Thyroid gland (tissue), 4 donors: Measurements from ENCODE around the gene NCSTN. TPM values are rescaled to one million over a fixed set of nuclear protein-coding genes. Genes with fewer than 3 reads are reported as not detected.

ENCODE experiments used
- DNase-seq, 2 donors: peaks; one replicate each; pipeline ENCODE4 v3.0.0-alpha.2; 2019
- H3K27ac ChIP-seq, 3 donors: fragments of 200-600 bp; sonication (generic); 1 replicate in 2 of 3; 2 replicates in 1 of 3; pipeline ENCODE4 v1.5.1; 2016 to 2019; ENCODE audit warnings: mild to moderate bottlenecking in 1 of 3, moderate library complexity in 1 of 3
- H3K27me3 ChIP-seq: fragments of 200-600 bp; sonication (generic); one replicate; pipeline ENCODE4 v1.5.1; 2019
- H3K36me3 ChIP-seq, 2 donors: fragments of 200-600 bp; sonication (generic); one replicate each; pipeline ENCODE4 v1.5.1; 2016 to 2019
- H3K4me1 ChIP-seq, 2 donors: fragments of 200-600 bp; sonication (generic); one replicate each; pipeline ENCODE4 v1.5.1; 2017 to 2019
- H3K4me3 ChIP-seq, 3 donors: fragments of 200-600 bp; sonication (generic); replicated peaks in 1 of 3; 1 replicate in 2 of 3; 2 replicates in 1 of 3; pipeline ENCODE4 v1.5.1; 2016; ENCODE audit warnings: mild to moderate bottlenecking in 1 of 3
- H3K9me3 ChIP-seq: fragments of 200-600 bp; sonication (generic); one replicate; pipeline ENCODE4 v1.5.1; 2017
- POLR2A ChIP-seq, 2 donors: fragments of 450-650 bp; IDR thresholded peaks; one replicate each; pipeline ENCODE4 v1.6.1; 2017; ENCODE audit warnings: antibody characterized with exemption in 2 of 2, mild to moderate bottlenecking in 2 of 2, moderate library complexity in 1 of 2
- WGBS, 2 donors: methylation state at CpG; one replicate each; pipeline ENCODE4 v1.1.5; 2017; 5-methylcytosine and 5-hydroxymethylcytosine counted together
- intact Hi-C: fragments of 100-400 bp; cut with DNase I; formaldehyde crosslinking; loops from one replicate; pipeline ENCODE4 v1.15.1; 2023
- total RNA-seq, 4 donors: library from RNA; depleted of rRNA; stranded (reverse); fragments of >200 nt; gene quantifications; one replicate each; pipeline ENCODE4 v1.2.3, GENCODE V29; 2016
- TF ChIP-seq, protein P1 (sequence below), 6 experiments: fragments of 200-600 bp in 3 of 6; fragments of 450-650 bp in 3 of 6; sonication (generic) in 3 of 6; IDR thresholded peaks; one replicate each; pipeline ENCODE4 v1.5.1; 2016 to 2019; ENCODE audit warnings: antibody characterized with exemption in 6 of 6, mild to moderate bottlenecking in 2 of 6, inconsistent platforms in 1 of 6, moderate library complexity in 1 of 6

The NCSTN gene
- total RNA-seq, 4 donors from 2014 or later = 50.8 to 80.1 (median 68.5) TPM

DNA sequence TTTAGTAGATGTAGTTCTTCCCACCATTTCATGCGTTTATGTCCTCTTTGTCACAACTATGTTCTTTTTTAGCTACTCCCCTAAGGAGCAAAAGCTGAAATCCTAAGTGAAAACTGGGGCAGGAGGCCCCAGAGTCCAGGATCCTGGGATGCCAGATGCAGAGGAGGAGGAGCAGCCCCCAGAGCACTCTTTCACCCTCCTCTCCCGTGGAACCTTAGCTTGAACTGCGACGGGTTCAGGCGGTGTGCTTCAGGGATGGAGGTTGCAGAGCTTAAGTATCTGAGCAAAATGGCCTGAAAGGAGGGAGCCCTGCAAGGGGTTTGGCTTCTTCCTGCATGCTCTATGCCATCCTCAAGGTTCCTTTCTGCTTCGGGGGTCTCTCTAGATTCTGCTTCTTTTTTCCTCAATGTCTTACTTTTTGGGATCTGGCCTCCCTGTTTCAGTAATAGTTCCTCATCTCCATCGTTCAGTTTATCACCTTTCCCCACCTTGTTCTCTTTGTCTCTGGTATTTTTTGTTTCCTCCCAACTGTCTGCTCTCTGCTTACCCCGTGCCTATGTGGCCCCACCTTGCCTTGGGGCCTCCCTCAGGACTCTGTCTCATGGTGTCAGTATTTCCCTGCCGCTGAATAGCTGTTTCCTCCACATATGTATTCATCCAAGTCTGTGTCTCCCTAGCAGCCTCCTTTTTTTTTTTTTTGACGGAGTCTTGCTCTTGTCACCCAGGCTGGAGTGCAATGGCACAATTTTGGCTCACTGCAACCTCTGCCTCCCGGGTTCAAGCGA lies 21.0 kb downstream of the NCSTN start:
- intact Hi-C loops = no loop called here
- Histone ChIP-seq H3K4me3 (no peak overlapping the region), H3K4me1 (no peaks in the 10 kb centered on the region), H3K36me3 (no peaks in the 10 kb centered on the region), H3K27ac (no peak overlapping the region), H3K9me3 (no peaks in the 10 kb centered on the region), H3K27me3 (no peaks in the 10 kb centered on the region)
- no peak for TF ChIP-seq POLR2A (IDR thresholded peaks at IDR 0.05)
- TF ChIP-seq, protein P1, sequence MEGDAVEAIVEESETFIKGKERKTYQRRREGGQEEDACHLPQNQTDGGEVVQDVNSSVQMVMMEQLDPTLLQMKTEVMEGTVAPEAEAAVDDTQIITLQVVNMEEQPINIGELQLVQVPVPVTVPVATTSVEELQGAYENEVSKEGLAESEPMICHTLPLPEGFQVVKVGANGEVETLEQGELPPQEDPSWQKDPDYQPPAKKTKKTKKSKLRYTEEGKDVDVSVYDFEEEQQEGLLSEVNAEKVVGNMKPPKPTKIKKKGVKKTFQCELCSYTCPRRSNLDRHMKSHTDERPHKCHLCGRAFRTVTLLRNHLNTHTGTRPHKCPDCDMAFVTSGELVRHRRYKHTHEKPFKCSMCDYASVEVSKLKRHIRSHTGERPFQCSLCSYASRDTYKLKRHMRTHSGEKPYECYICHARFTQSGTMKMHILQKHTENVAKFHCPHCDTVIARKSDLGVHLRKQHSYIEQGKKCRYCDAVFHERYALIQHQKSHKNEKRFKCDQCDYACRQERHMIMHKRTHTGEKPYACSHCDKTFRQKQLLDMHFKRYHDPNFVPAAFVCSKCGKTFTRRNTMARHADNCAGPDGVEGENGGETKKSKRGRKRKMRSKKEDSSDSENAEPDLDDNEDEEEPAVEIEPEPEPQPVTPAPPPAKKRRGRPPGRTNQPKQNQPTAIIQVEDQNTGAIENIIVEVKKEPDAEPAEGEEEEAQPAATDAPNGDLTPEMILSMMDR (IDR thresholded peaks at IDR 0.05) = no peak
- 69 to 76% methylated on average over 12 of the region's 12 CpGs for WGBS, 2 donors
- no peak for DNase-seq

DNA sequence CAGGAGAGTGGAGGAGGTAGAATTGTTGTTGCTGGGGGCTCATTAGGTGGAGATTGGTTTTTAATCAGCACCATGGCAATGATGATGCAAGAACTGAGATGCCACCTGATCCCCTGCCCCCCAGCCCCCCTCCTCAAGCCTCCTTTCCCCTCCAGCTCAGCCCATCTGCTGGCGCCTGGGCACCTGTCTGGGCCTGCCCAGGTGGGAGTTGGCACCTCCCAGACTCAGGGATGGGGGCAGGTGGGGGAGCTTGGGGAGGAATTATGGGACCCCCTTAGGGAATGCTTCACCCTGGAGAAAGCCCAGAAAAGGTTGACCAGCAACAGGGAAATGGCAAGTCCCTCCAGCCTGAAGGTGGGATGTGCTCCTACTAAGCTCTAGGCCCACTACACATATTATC lies 22.1 kb downstream of the NCSTN start:
- WGBS, 2 donors = 100% methylated on average over 1 of the region's 1 CpG
- TF ChIP-seq POLR2A (IDR thresholded peaks at IDR 0.05) = no peak
- TF ChIP-seq, protein P1 (IDR thresholded peaks at IDR 0.05) = no peak
- no peak overlapping the region for H3K27ac ChIP-seq
- H3K36me3 ChIP-seq = no peaks in the 10 kb centered on the region
- no peak for DNase-seq
- H3K4me1 ChIP-seq = no peaks in the 10 kb centered on the region
- intact Hi-C loops = no loop called here
- H3K4me3 ChIP-seq = no peak overlapping the region
- no peaks in the 10 kb centered on the region for H3K9me3 ChIP-seq
- no peaks in the 10 kb centered on the region for H3K27me3 ChIP-seq

GRCh38 chr1:160366731-160367515 lies 23.7 kb downstream of the NCSTN start, which contains the start of gene NHLH1:
NHLH1 (plus strand) TSS chr1:160367071; CDS start chr1:160370732, 3,661 bp downstream.
- DNase-seq = no peak
- H3K9me3 ChIP-seq = no peaks in the 10 kb centered on the region
- WGBS, 2 donors = 64 to 69% methylated on average over 11 to 15 of the region's 15 CpGs
- TF ChIP-seq, protein P1 (IDR thresholded peaks at IDR 0.05) = no peak
- TF ChIP-seq POLR2A (IDR thresholded peaks at IDR 0.05) = no peak
- no peaks in the 10 kb centered on the region for H3K36me3 ChIP-seq
- H3K27me3 ChIP-seq = peaks cover 4% of the 10 kb centered on the region
- H3K27ac ChIP-seq = no peak within 1 kb of the TSS
- no peak within 1 kb of the TSS for H3K4me3 ChIP-seq
- intact Hi-C loops = no loop called here
- no peaks in the 10 kb centered on the region for H3K4me1 ChIP-seq

DNA sequence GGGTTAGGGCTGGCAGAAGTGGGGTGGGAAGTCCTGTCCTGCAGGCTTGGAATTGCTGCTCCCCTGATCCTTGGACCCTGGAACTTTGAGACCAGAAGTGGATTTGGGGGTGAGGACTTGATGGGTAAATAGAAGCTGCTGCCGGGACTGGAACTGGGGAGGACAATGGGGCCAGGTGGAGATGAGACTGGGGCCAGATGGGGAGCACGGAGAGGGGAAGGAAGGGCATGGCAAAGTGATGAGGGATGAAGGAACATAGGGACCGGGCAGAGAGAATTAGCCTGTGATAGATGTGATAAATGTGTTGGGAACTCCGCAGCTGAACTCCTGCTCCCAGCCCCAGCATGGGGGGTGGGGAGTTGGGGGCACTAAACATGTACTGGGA lies 24.3 kb downstream of the NCSTN start:
- DNase-seq = no peak
- TF ChIP-seq, protein P1 (IDR thresholded peaks at IDR 0.05) = no peak
- TF ChIP-seq POLR2A (IDR thresholded peaks at IDR 0.05) = no peak
- intact Hi-C loops = no loop called here
- Histone ChIP-seq H3K27me3 (peaks cover 4% of the 10 kb centered on the region), H3K4me3 (no peak overlapping the region), H3K36me3 (no peaks in the 10 kb centered on the region), H3K9me3 (no peaks in the 10 kb centered on the region), H3K27ac (no peak overlapping the region), H3K4me1 (no peaks in the 10 kb centered on the region)
- WGBS, 2 donors = 61 to 65% methylated on average over 4 of the region's 4 CpGs
